GM19023 (cell line): Measurements from ENCODE around the gene ZNF407.
"Not testable (repeated sequence)": the region's sequence is repeated elsewhere in the genome, so short reads cannot be mapped to it uniquely, and the experiment has no call there.

Experiments
- ATAC-seq: cut with Tn5 transposase; IDR thresholded peaks from one replicate; pipeline ENCODE4 v1.9.1; 2021; ENCODE audit warnings: mild to moderate bottlenecking, moderate library complexity; ENCODE audit not compliant: unreplicated experiment

ZNF407 gene

GRCh38 chr18:74951165-74951760, 353.6 kb downstream of the ZNF407 start:
- ATAC-seq = peak; percentile 84

GRCh38 chr18:74957588-74958224, 360.0 kb downstream of the ZNF407 start:
- ATAC-seq = no peak

- ATAC-seq = no peak
Observed at GRCh38 chr18:74959216-74959615, 361.5 kb downstream of the ZNF407 start.

DNA sequence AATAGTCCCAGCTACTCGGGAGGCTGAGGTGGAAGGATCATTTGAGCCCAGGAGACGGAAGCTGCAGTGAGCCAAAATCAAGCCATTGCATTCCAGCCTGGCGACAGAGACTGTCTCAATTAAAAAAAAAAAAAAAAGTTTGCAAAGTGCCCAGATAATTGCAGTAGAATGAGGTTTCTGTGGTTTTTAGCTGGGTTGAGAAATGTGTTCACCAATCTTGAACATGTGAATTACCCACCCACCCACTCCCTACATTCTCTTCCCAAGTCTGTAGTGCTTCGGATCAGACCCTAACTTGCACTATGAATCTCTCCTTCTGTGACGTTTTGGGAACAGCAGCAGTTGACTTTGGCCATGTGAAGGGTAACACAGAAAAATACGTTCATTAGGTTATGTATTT, 363.9 kb downstream of the ZNF407 start:
- ATAC-seq = no peak

GRCh38 chr18:74963820-74964446, 366.3 kb downstream of the ZNF407 start:
- no peak for ATAC-seq

DNA sequence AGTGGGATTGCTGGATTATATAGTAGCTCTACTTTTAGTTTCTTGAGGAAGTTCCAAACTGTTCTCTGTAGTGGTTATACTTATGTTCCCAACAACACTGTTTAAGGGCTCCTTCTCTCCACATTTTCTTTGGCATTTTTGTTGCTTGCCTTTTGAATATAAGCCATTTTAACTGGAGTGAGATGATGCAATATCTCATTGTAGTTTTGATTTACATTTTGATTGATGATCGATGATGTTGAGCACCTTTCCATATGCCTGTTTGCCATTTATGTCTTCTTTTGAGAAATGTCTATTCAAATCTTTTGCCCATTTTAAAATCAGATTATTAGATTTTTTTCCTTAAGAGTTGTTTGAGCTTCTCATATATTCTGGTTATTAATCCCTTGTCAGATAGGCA, 368.0 kb downstream of the ZNF407 start:
- no peak for ATAC-seq

- no peak for ATAC-seq
Observed at GRCh38 chr18:74967438-74967837, 369.8 kb downstream of the ZNF407 start.

- ATAC-seq = no peak
Observed at GRCh38 chr18:74967979-74968378, 370.3 kb downstream of the ZNF407 start.

DNA sequence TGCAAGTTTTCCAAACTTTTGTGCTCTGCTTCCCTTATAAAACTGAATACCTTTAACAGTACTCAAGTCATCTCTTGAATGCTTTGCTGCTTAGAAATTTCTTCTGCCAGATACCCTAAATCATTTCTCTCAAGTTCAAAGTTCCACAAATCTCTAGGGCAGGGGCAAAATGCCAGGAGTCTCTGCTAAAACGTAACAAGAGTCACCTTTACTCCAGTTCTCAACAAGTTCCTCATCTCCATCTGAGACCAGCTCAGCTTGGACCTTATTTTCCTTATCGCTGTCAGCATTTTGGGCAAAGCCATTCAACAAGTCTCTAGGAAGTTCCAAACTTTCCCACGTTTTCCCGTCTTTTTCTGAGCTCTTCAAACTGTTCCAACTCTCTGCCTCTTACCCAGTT, 373.7 kb downstream of the ZNF407 start:
- not testable (repeated sequence) for ATAC-seq

- ATAC-seq = not testable (repeated sequence)
Observed at GRCh38 chr18:74971776-74972175, 374.1 kb downstream of the ZNF407 start.

DNA sequence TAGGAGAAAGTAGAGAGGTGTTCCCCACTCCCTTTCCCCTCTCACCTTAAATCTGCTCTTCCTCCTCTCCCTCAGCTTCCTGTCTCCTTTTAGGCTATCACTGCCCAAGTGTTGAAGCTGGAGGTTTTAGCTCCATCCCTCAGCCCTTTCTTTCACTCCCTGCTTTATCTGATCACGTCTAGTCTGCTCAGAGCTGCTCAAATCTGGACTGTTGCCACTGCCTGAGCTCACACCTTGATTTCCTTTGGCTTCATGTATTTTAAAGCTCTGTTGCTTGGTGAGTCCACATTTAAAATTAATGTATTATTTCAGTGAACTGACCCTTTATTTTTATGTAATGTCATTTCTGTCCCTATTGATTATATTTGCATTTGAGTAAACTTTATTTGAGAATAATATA, 374.7 kb downstream of the ZNF407 start:
- no peak for ATAC-seq

DNA sequence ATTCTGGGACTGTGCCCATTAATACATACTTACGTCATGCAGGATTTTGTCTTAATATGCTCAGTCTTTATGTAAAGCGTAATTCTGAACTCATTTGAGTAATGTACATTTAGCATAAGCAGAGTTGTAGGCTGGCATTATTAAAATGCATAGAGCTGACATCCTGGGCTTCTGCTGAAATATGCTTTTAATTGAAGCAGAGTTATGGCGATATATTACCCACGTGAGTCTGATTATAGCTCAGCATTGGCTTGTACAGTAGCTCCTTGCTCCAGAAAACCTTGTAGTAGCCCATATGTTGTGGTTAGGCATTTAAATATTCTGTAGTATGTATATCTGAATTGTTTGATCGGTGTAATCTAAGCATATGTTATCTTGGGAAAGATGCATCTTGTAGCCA, 377.3 kb downstream of the ZNF407 start:
- ATAC-seq = no peak

GRCh38 chr18:74976331-74976909, 378.8 kb downstream of the ZNF407 start:
- no peak for ATAC-seq

- no peak for ATAC-seq
Observed at GRCh38 chr18:74977041-74977440, 379.4 kb downstream of the ZNF407 start.

DNA sequence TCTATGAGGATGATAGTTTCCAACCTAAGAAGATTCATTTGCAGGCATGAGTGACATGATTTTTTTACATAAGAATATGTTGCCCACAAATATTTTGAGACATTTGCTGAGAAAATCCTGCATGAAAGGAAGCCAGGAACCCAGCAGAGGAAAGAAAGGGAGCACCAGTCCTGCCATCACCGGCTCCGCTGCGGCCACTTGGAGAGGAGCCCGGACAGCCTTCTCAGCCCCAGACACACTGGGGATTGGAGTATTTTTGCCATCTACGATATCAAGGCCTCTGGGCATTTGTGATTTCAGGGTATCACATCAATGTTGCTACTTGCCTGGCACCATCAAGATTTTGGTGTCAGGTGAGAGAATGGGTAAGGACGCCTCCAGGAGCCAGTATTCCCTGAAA, 383.0 kb downstream of the ZNF407 start:
- ATAC-seq = no peak

DNA sequence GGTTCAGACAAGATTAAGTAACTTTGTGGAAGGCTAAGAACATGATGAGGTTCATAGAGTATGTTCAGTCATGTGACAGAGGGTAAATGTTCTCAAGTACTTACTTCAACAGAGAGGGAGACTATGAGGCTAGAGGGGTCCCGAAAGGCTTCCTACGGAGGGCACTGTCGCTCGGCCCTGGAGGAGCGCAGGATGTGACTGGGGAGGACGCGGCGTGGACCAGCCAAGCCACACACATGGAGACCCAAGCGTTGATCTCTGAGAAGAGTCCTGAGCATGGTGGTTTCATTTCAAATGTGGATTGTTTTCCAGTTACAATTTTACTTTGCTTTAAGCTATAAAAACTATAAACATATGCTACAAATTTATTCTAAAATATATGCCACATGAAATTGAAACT, 383.8 kb downstream of the ZNF407 start:
- ATAC-seq = no peak

- no peak for ATAC-seq
Observed at GRCh38 chr18:74982946-74983635, 385.4 kb downstream of the ZNF407 start.

GRCh38 chr18:74989134-74989533, 391.5 kb downstream of the ZNF407 start:
- no peak for ATAC-seq

DNA sequence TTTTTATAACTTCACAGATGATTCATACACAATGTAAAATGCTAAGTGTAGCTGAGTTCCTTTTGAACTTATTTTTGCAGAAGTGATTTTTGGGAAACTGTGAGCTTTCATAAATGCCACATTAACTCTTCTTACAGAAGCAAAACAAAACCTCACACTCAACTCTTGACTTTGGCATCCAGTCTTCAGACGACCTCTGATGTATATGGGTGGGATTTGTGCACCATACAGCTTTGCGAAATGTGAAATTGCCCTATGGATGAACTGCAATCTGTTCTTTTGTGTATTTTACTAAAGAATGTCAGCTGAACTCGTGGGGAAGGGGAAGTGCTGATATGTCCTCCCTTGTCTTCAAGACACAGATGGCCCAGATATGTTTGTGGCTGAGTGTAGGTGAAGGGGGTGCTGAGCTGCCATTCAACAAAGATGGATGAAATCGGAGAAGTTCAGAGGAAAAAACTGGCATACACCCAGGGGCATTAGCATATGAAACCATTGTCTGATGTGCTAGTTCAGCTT, 393.0 kb downstream of the ZNF407 start:
- ATAC-seq = no peak

DNA sequence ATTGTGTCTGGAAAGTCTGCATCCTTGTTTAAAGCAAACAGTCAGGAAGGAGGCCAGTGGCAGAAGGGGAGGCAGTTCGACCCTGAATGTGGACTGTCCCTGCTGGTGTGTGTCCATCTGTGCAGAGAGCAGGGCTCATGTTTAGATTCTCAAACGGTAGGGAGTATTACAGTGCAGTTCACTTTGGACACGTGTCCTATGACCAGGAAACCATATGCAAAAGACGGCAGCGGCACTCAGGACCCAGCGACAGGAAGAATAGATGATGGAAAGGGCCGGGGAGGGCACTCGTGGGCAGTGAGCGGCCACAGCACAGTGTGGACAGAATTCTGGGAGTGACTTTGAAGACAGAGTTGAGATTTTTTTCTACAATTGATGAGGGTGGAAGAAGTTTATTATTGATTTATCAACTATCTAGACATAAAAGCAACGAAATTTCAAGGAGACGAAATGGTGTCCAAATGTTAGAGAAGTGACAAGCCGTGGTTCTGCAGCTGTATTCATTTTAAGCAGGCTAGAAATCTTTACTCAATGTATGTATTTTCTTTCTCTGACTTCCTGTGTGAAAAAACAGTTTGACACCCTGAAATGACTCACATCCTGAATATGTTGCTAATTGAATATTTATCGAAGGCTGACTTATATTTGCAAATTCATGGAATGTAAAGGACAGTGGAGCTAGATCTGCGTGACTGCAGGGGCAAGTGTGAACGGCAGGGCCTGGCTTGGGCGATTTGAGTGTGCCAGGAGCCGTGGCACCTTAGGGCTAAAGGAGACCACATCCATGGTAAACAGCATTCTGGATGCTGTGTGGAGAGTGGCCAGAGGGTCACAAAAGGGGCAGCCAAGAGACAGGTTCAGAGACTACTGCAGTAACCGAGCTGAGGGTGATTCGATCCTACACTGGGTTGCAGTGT, 397.1 kb downstream of the ZNF407 start:
- peak; percentile 87 for ATAC-seq
